ENCODE data around the gene KCNIP4.

- TF ChIP-seq FOXP2 (optimal IDR thresholded peaks at IDR 0.05; ENCODE audit: control extremely low read depth, extremely low read length, insufficient read depth) (no peak), POLR2AphosphoS5 (IDR thresholded peaks at IDR 0.05; ENCODE audit: borderline replicate concordance, low read depth, low read length) (no peak)
Measured at GRCh38 chr4:21887481-21887880, 61.1 kb downstream of the KCNIP4 start.
